K562 (cell line): ENCODE data around the gene MCCD1. TPM values are rescaled to one million over a fixed set of nuclear protein-coding genes. Genes with fewer than 3 reads are reported as not detected.
A peak's percentile ranks its signal among the peaks of the same experiment; 100 is the strongest.

Experiments
- AFF4 ChIP-seq: sonication (generic); formaldehyde crosslinking; IDR thresholded peaks from 2 replicates; pipeline ENCODE4 v1.8.0; 2023; ENCODE audit warnings: mild to moderate bottlenecking, missing genetic modification reagents
- CBX5 ChIP-seq: IDR thresholded peaks from 2 replicates; pipeline ENCODE4 v1.6.1; 2014; ENCODE audit warnings: low read depth, borderline replicate concordance
- EGR1 ChIP-seq: fragments of 450-650 bp; conservative IDR thresholded peaks from 2 replicates; pipeline ENCODE4 v1.6.1; 2017; ENCODE audit warnings: mild to moderate bottlenecking
- FOXA3 ChIP-seq, 2 experiments: fragments of 450-650 bp in 1 of 2; sonication (generic) in 1 of 2; formaldehyde crosslinking; IDR thresholded peaks in 1 of 2; conservative IDR thresholded peaks in 1 of 2; 2 replicates each; pipeline versions ENCODE4 v1.4.0 to v1.8.0; 2020 to 2022; ENCODE audit warnings: mild to moderate bottlenecking in 2 of 2, missing genetic modification reagents in 1 of 2
- L3MBTL2 ChIP-seq: fragments of 450-650 bp; IDR thresholded peaks from 2 replicates; pipeline ENCODE4 v1.6.1; 2016; ENCODE audit warnings: mild to moderate bottlenecking, moderate library complexity
- MAFK ChIP-seq: IDR thresholded peaks from 2 replicates; pipeline ENCODE4 v1.6.1; 2011; ENCODE audit warnings: low read length, improper control_type of control experiment
- MITF ChIP-seq: IDR thresholded peaks from 2 replicates; pipeline ENCODE4 v1.6.1; 2014; ENCODE audit warnings: antibody characterized with exemption
- PRPF4 ChIP-seq: fragments of 200-400 bp; formaldehyde crosslinking; IDR thresholded peaks from one replicate; pipeline ENCODE4 v1.6.1; 2017; ENCODE audit warnings: low read length, low read depth, mild to moderate bottlenecking; ENCODE audit not compliant: insufficient read depth, poor library complexity, severe bottlenecking
- RBM39 ChIP-seq: fragments of 200-400 bp; formaldehyde crosslinking; optimal IDR thresholded peaks from 2 replicates; pipeline ENCODE3; 2018; ENCODE audit warnings: low read depth, low read length
- TAF15 ChIP-seq: fragments of 200-400 bp; formaldehyde crosslinking; IDR thresholded peaks from 2 replicates; pipeline ENCODE4 v1.6.1; 2017; ENCODE audit warnings: mild to moderate bottlenecking, low read depth, low read length, moderate library complexity
- TEAD4 ChIP-seq, 2 experiments: sonication (generic) in 1 of 2; formaldehyde crosslinking in 1 of 2; IDR thresholded peaks; 2 replicates each; pipeline versions ENCODE4 v1.6.1 to v1.8.0; 2012 to 2022; ENCODE audit warnings: borderline replicate concordance in 1 of 2, inconsistent platforms in 1 of 2, low read length in 1 of 2, mild to moderate bottlenecking in 1 of 2, missing genetic modification reagents in 1 of 2
- ZNF232 ChIP-seq: sonication (generic); formaldehyde crosslinking; IDR thresholded peaks from 2 replicates; pipeline ENCODE4 v1.8.0; 2022; ENCODE audit warnings: mild to moderate bottlenecking, missing genetic modification reagents
- ZNF696 ChIP-seq: fragments of 250-450 bp; sonication (Bioruptor Pico); conservative IDR thresholded peaks from 2 replicates; pipeline ENCODE4 v1.4.0; 2020; ENCODE audit warnings: mild to moderate bottlenecking, moderate library complexity
- polyA plus RNA-seq, 8 experiments: library from polyadenylated mRNA; depleted of rRNA in 4 of 8; stranded (reverse) in 5 of 8; unstranded in 3 of 8; fragments of >200 nt; fragmentation: Nextera tagmentation in 2 of 8; fragmentation: Illumina TruSeq in 1 of 8; extraction: Ambion mirVana in 2 of 8; extraction: Trizol in 1 of 8; gene quantifications; 2 replicates each; pipeline versions ENCODE4 v1.2.1 to v1.2.3, GENCODE V29; 2011 to 2014; ENCODE audit warnings: inconsistent platforms in 1 of 8, missing spikeins in 1 of 8
- total RNA-seq, 7 experiments: library from RNA; depleted of rRNA in 6 of 7; stranded (reverse); fragments of >200 nt in 6 of 7; fragmentation: Illumina TruSeq in 2 of 7; extraction: Trizol in 2 of 7; gene quantifications; 2 replicates each; pipeline versions ENCODE4 v1.2.1 to v1.2.3, GENCODE V29; 2011 to 2021; ENCODE audit warnings: low replicate concordance in 1 of 7
- TF ChIP-seq, protein P1 (sequence below), 2 experiments: fragments of 450-650 bp; formaldehyde crosslinking in 1 of 2; IDR thresholded peaks; 2 replicates each; pipeline versions ENCODE4 v1.4.0 to v1.6.1; 2014 to 2020; ENCODE audit warnings: mild to moderate bottlenecking in 2 of 2, borderline replicate concordance in 1 of 2, low read depth in 1 of 2

Gene MCCD1
- total and polyA plus RNA-seq, 9 of the 15 experiments (the other 6 are each of a cell fraction or from before 2014, with no cell fraction given) = not detected

DNA sequence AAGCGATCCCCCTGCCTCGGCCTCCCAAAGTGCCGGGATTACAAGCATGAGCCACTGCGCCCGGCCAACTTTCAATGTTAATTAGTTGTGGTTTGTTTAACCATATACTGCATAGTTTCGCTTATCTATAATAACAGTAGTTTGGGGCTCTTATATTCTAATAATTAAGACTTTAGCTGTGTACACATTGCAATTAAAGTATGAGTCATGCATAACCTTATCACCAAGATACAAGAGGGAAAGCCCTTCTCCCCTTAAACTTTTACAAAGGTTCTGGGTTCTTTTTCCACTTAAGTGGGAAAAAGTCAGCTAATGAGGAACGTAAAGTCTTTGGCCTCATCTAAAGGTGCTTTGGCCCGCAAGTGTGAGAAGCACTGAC is 3.2 kb upstream of the MCCD1 start (continued):
- TF ChIP-seq MITF = no peak
- TF ChIP-seq ZNF232 (CRISPR knock-in tag) = 0 out of 2 replicates have a peak, but pooled peaks have one; percentile 41
- no peak for TF ChIP-seq CBX5
- TF ChIP-seq, protein P1, sequence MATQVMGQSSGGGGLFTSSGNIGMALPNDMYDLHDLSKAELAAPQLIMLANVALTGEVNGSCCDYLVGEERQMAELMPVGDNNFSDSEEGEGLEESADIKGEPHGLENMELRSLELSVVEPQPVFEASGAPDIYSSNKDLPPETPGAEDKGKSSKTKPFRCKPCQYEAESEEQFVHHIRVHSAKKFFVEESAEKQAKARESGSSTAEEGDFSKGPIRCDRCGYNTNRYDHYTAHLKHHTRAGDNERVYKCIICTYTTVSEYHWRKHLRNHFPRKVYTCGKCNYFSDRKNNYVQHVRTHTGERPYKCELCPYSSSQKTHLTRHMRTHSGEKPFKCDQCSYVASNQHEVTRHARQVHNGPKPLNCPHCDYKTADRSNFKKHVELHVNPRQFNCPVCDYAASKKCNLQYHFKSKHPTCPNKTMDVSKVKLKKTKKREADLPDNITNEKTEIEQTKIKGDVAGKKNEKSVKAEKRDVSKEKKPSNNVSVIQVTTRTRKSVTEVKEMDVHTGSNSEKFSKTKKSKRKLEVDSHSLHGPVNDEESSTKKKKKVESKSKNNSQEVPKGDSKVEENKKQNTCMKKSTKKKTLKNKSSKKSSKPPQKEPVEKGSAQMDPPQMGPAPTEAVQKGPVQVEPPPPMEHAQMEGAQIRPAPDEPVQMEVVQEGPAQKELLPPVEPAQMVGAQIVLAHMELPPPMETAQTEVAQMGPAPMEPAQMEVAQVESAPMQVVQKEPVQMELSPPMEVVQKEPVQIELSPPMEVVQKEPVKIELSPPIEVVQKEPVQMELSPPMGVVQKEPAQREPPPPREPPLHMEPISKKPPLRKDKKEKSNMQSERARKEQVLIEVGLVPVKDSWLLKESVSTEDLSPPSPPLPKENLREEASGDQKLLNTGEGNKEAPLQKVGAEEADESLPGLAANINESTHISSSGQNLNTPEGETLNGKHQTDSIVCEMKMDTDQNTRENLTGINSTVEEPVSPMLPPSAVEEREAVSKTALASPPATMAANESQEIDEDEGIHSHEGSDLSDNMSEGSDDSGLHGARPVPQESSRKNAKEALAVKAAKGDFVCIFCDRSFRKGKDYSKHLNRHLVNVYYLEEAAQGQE (IDR thresholded peaks at IDR 0.05; ENCODE audit: borderline replicate concordance) = no peak
- TF ChIP-seq, protein P1 (CRISPR knock-in tag; IDR thresholded peaks at IDR 0.05; ENCODE audit: low read depth) = no peak
- no peak for TF ChIP-seq L3MBTL2
- 0 out of 2 replicates have a peak, but pooled peaks have one; percentile 25 for TF ChIP-seq TEAD4 (IDR thresholded peaks at IDR 0.05; ENCODE audit: low read length)
- TF ChIP-seq TEAD4 (CRISPR knock-in tag; IDR thresholded peaks at IDR 0.05; ENCODE audit: borderline replicate concordance) = no peak
- TF ChIP-seq MAFK = no peak
- TF ChIP-seq RBM39 = no peak
- no peak for TF ChIP-seq TAF15
- TF ChIP-seq FOXA3 (CRISPR knock-in tag; conservative IDR thresholded peaks at IDR 0.05 in 1 of 2, IDR thresholded peaks at IDR 0.05 in 1 of 2) = peak in 1 of 2 experiments; percentile 81; a peak in 3 of 4 replicates
- 0 out of 2 replicates have a peak, but pooled peaks have one; percentile 28 for TF ChIP-seq AFF4 (CRISPR knock-in tag)
- TF ChIP-seq EGR1 = no peak
- no peak for TF ChIP-seq ZNF696
- TF ChIP-seq PRPF4 = no peak
